Renal pelvis (tissue), 4 donors: ENCODE results near the gene SLC17A9. TPM values are rescaled to one million over a fixed set of nuclear protein-coding genes. Genes with fewer than 3 reads are reported as not detected.
"Not testable (repeated sequence)": the region's sequence is repeated elsewhere in the genome, so short reads cannot be mapped to it uniquely, and the experiment has no call there.

Experiments used
- DNase-seq: peaks from one replicate; pipeline ENCODE4 v3.0.0-alpha.2; 2013
- polyA plus RNA-seq, 3 donors: library from polyadenylated mRNA; unstranded; fragments of 120-200 nt; gene quantifications; one replicate each; pipeline ENCODE4 v1.2.1, GENCODE V29; 2013; ENCODE audit not compliant: insufficient read length in 3 of 3

Gene SLC17A9
- polyA plus RNA-seq, 3 donors = 1.5 to 2.7 (median 1.6) TPM

GRCh38 chr20:62918147-62918546, 34.4 kb upstream of the SLC17A9 start:
- no peak for DNase-seq

GRCh38 chr20:62918831-62919230, 33.7 kb upstream of the SLC17A9 start:
- DNase-seq = no peak

DNA sequence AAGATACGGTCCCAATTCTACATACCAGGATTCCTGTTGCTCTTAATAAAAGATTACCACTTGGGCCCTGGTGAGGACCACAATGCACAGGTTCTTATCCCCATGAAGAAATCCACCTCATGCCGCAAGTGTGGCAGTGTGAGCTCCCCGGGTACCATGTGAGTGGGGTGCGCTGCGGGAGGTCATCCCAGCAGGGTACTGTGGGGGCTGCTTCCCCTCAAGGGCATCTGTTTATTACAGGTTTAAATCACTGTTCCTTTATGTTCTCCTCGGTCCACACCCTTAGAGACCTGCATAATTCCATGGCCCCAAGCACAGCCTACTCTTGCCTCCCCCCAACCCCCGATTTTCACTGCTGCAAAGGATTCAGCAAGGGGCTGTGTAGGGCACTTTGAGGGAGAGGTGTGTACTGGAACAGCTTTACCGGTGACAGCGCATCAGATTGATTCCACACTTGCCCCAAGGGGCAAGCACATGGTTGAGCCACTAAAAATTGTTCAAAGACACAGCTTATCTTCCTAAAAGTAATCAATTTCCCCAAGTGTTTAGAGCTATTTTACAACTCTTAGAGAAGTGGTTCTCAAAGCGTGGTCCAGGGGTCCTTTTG, 32.4 kb upstream of the SLC17A9 start:
- no peak for DNase-seq

DNA sequence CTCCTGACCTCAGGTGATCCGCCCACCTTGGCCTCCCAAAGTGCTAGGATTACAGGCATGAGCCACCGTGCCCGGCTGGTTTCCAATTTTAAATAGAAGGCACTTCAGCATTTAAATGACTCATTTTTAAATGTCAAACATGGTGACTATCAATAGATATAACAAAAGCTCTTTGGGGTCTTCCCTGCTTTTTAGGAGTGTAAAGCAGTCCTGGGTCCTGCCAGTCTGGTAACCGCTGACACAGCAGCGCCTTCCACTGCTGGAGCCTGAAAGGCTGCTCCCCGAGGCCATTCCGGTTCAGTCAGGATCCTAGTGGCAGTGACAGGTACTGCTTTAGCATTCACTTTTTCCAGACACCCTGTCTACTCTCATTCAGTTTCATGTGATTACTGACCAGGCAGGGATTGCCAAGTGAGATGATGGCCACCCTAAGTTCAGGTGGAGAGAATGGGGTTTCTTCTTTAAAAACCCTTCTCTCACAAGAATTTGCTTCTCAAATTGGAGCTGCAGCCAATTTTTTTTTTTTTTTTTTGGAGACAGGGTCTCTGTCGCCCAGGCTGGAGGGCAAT, 31.3 kb upstream of the SLC17A9 start:
- no peak for DNase-seq

DNA sequence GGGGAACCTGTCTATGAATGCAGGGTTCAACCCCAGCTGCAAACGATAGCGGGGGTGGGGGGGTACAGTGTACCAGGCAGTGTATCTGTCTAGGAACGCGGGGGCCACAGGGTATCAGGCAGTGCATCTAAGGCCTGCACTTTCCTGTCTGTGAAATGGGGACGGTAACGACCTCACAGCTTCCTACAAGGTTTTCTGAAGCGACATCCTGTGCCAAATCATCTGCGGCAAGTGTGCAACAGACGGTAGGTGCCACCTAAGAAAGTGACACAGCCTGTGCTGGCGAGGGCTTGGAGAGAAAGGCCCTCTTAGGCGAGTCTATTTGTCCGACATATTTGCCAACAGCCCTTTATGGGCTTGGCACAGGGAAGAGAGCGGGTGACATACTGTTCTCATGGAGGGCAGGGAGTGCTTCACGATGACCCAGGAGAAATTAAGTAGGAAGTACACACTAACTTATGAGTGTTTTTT, 30.0 kb upstream of the SLC17A9 start:
- no peak for DNase-seq

DNA sequence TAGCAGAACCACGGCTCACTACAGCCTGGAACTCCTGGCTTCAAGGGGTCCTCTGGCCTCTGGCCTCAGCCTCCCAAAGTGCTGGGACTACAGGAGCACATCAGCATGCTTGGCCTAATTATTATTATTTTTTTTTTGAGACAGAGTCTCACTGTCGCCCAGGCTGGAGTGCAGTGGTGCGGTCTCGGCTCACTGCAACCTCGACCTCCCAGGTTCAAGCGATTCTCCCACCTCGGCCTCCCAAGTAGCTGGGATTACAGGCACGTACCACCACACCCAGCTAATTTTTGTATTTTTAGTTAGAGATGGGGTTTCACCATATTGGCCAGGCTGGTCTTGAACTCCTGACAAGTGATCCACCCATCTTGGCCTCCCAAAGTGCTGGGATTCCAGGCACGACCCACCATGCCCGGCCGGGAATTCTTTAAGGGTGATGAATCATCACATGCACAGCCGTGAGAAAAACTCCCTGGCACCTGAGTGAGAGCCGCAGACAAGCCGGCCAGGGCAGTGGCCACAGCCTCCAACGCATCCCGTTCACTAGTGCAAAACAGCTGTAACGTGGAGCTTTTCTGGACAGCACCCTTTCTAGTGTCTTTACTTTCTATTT, 29.3 kb upstream of the SLC17A9 start:
- not testable (repeated sequence) for DNase-seq

DNA sequence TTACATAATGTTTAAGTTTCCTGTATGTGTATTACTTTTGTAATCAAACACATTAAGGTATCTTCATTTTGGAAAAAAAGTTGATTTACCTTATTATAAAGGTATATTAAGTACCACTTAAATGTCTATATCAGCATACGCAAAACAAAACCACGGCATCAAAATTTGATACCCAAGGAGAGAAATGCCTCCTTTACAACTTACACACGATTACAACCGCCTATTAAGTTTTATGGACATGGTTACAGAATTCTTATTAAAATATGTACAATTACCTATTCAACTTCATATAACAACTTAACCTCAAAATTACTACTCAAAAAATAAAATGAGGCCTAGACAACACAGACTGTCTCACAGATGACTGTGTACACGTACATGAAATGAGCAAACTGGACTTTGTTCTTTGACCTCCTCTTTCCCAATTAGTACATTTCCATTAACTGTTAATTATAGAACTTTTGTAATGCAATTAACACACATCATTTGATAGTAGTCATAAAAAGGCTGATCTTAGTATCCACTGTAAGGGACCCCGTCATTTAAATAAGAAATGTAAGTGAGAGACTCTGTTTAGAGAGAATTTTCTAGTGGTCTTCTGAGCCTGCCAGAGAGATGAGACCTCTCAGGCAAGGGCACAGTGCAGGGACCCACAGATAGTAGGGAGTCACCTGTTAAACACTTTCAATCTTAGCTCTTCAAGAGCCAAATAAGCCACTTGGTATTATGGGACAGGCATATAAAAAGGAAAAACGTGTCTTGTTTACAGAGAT, 28.7 kb upstream of the SLC17A9 start:
- no peak for DNase-seq

GRCh38 chr20:62924442-62925075, 27.9 kb upstream of the SLC17A9 start:
- DNase-seq = no peak

- no peak for DNase-seq
Observed at GRCh38 chr20:62925076-62925419, 27.5 kb upstream of the SLC17A9 start.

DNA sequence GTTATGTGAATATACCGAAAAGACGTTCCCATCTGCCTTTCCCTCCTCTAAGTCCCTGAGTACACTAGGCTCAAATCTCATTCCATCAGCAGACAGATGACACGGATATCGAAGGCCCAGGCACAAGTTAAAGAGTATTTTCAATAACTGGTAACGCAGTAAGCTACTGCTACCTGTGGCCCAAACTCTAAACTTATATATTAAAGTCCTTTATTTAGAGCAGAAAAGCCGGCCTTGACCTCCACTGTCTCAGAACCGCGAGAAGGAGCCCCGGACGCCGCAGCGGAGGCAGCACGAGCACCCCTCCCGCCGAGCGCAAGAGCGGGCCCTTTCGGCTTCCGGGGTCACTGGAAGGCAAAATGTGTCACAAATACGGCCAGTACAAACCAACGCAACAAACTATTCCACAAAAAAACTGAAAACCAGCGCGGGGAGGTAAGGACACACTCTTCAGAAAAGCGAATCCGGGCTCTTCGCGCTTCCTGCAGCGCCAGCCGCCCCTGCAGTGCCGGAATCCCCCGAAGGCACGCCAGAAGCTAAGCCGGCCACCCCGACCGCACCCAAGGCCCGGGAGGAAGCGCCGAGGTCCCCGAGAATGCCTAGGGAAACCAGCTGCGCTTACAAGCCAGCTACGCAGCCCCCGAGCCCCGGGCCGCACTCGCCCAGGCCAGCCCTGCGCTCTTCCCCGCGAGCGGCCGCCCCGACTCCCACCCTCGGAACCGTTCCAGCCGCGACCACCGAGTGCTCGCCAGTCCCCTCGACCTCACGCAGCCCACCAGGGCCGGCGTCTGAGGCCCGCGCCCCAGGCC, 26.9 kb upstream of the SLC17A9 start:
- no peak for DNase-seq

DNA sequence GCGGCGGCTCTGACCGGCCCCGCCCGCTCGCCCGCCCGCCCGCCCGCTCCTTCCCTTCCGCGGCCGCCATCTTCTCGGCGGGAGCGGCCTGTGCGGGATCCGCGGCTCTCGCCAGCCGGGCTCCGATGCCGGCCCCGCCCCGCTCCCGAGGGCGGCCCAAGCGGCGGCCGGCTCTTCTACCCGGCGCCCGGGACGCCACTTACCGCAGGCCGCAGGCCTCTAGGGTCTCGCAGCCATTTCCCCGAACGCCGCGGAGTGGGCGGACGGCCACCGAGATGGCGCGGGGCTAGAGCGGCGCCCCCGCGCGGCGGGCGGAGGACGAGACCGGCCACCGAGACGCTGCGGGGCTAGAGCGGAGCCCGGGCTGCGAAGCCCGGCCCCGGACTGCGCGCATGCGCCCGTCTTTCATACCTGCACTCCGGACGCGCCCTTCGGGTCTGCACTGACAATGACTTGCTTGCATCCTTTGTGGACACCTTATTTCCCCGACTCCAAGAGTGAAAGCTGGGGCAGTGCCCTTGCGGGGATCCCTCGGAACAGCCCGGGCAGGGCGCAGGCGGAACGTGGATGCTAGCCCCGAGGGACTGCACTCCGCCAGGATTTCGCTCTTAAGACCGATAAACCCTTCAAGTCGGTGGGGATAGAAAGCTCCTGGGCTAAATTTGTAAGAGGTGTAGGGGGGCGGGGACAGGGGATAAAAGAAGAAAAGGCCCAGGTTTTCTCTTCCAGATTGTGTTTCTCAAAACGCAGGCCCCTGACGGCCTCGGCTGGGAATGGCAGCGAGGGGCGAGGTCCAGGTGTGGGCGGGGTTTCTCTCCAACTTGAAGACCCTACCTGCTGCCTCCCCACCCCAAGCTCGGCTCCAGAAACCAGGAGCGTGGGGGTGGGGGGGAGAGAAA, 26.0 kb upstream of the SLC17A9 start, which contains the start of gene DIDO1:
DIDO1 (minus strand) TSS at position 277 of the 899 bp plus-strand sequence.
- peak; percentile 85 for DNase-seq

GRCh38 chr20:62927128-62927705, 25.3 kb upstream of the SLC17A9 start:
- DNase-seq = no peak

GRCh38 chr20:62928246-62928939, 24.1 kb upstream of the SLC17A9 start:
- DNase-seq = no peak

GRCh38 chr20:62929051-62929538, 23.4 kb upstream of the SLC17A9 start:
- peak; percentile 42 for DNase-seq

- DNase-seq = no peak
Observed at GRCh38 chr20:62931464-62931863, 21.0 kb upstream of the SLC17A9 start.

DNA sequence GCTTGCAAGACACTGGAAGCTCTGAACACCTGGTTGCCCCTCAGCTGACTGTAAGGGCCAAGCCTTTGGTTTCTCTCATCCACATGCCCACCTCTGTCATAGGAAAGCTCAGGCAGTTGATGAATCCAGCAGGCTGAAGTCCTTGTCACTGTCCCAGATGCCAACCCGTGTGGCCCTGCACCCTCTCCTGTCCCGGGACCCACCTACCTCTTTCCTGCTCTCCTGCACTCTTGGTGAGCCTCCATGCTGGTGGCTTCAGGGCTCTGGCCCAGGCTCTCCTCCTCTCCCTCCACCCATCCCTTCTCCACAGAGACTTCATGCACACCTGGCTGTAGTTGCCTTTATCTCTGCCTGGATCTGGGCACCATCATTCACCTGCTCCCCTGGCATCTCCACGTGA, 18.5 kb upstream of the SLC17A9 start:
- no peak for DNase-seq

- DNase-seq = no peak
Observed at GRCh38 chr20:62935204-62935967, 17.1 kb upstream of the SLC17A9 start.

DNA sequence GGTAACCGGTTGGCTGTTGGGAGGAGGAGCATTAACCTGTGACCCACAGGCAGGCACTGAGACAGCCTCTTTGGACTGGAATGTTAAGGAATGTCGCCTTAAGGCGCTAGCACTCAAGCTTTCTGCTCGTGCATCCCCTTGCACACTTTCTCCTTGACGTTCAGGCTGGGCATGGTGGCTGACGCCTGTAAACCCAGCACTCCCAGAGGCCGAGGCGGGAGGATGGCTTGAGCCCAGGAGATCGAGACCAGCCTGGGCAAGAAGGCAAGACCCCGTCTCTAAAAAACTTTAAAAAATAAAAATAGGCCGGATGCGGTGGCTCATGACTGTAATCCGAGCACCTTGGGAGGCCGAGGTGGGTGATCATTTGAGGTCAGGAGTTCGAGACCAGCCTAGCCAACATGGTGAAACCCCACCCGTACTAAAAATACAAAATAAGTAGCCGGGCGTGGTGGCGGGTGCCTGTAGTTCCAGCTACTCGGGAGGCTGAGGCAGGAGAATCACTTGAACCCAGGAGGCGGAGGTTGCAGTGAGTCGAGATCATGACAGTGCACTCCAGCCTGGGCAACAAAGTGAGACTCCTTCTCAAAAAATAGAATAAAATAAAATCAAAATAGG, 16.4 kb upstream of the SLC17A9 start:
- no peak for DNase-seq
